Thyroid gland (tissue), 4 donors: Measurements from ENCODE around the gene GTSE1. TPM values are rescaled to one million over a fixed set of nuclear protein-coding genes. Genes with fewer than 3 reads are reported as not detected.

ENCODE experiments used
- DNase-seq, 2 donors: peaks; one replicate each; pipeline ENCODE4 v3.0.0-alpha.2; 2019
- H3K27ac ChIP-seq, 3 donors: fragments of 200-600 bp; sonication (generic); 1 replicate in 2 of 3; 2 replicates in 1 of 3; pipeline ENCODE4 v1.5.1; 2016 to 2019; ENCODE audit warnings: mild to moderate bottlenecking in 1 of 3, moderate library complexity in 1 of 3
- H3K27me3 ChIP-seq: fragments of 200-600 bp; sonication (generic); one replicate; pipeline ENCODE4 v1.5.1; 2019
- H3K36me3 ChIP-seq, 2 donors: fragments of 200-600 bp; sonication (generic); one replicate each; pipeline ENCODE4 v1.5.1; 2016 to 2019
- H3K4me1 ChIP-seq, 2 donors: fragments of 200-600 bp; sonication (generic); one replicate each; pipeline ENCODE4 v1.5.1; 2017 to 2019
- H3K4me3 ChIP-seq, 3 donors: fragments of 200-600 bp; sonication (generic); replicated peaks in 1 of 3; 1 replicate in 2 of 3; 2 replicates in 1 of 3; pipeline ENCODE4 v1.5.1; 2016; ENCODE audit warnings: mild to moderate bottlenecking in 1 of 3
- H3K9me3 ChIP-seq: fragments of 200-600 bp; sonication (generic); one replicate; pipeline ENCODE4 v1.5.1; 2017
- CTCF ChIP-seq, 6 experiments: fragments of 200-600 bp in 3 of 6; fragments of 450-650 bp in 3 of 6; sonication (generic) in 3 of 6; IDR thresholded peaks; one replicate each; pipeline ENCODE4 v1.5.1; 2016 to 2019; ENCODE audit warnings: antibody characterized with exemption in 6 of 6, mild to moderate bottlenecking in 2 of 6, inconsistent platforms in 1 of 6, moderate library complexity in 1 of 6
- POLR2A ChIP-seq, 2 donors: fragments of 450-650 bp; IDR thresholded peaks; one replicate each; pipeline ENCODE4 v1.6.1; 2017; ENCODE audit warnings: antibody characterized with exemption in 2 of 2, mild to moderate bottlenecking in 2 of 2, moderate library complexity in 1 of 2
- WGBS, 2 donors: methylation state at CpG; one replicate each; pipeline ENCODE4 v1.1.5; 2017; 5-methylcytosine and 5-hydroxymethylcytosine counted together
- intact Hi-C: fragments of 100-400 bp; cut with DNase I; formaldehyde crosslinking; loops from one replicate; pipeline ENCODE4 v1.15.1; 2023
- total RNA-seq, 4 donors: library from RNA; depleted of rRNA; stranded (reverse); fragments of >200 nt; gene quantifications; one replicate each; pipeline ENCODE4 v1.2.3, GENCODE V29; 2016

The GTSE1 gene
- total RNA-seq, 4 donors from 2014 or later: 0.22 to 0.27 (median 0.25) TPM; not detected in 1

DNA sequence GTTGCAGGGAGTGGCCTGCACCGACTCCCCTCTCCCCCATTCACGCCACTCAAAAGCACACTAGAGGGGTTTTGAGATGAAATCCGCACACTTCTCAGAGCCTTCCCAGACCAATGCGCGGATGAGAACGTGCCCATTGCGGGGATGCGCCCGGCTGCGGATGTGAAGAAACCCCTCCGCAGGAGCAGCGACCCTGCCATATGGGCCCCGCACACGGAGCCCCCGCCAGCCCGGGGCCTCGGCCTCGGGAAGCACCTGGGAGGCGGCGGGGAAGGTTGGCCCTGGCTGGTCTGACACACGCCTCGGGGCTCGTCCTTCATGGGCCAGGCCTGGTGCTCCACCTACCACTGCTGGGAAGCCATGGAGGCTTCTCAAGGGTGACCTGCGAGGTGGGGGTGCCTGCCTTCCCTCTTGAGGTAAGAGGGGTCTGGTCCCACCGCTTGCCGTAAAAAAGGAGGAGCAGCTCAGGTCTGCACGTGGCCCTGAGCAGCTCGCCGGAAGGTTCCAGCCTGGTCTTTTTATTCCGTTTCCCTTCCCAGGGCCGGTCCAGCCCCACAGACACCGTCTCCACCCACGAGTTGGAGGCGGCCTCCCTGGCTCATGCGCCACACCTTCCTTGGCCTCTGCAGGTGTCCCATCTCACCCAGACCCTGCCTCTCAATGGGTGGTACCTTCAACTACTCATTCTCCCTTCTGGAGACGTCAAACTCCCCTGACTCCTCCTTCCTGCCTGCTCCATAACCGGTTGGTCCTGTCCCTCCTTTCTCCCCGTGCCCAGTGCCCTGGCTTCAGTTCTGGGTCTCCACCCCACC lies 78.2 kb downstream of the GTSE1 start:
- TF ChIP-seq CTCF (IDR thresholded peaks at IDR 0.05) (no peak), POLR2A (IDR thresholded peaks at IDR 0.05) (no peak)
- intact Hi-C loops: loop anchor here (10.0 kb wide), 1 partner anchor 90 kb away; no protein-coding TSS in a partner anchor
- H3K27me3 ChIP-seq: no peaks in the 10 kb centered on the region
- no peak overlapping the region for H3K4me3 ChIP-seq
- peak overlapping the region in 2 of 3 donors; percentile 68 to 81 for H3K27ac ChIP-seq
- peaks cover 52 to 57% of the 10 kb centered on the region in 2 donors for H3K4me1 ChIP-seq
- no peaks in the 10 kb centered on the region for H3K9me3 ChIP-seq
- 67 to 86% methylated on average over 25 to 29 of the region's 38 CpGs for WGBS, 2 donors
- DNase-seq: peak in 1 of 2 donors; percentile 39
- H3K36me3 ChIP-seq: no peaks in the 10 kb centered on the region

DNA sequence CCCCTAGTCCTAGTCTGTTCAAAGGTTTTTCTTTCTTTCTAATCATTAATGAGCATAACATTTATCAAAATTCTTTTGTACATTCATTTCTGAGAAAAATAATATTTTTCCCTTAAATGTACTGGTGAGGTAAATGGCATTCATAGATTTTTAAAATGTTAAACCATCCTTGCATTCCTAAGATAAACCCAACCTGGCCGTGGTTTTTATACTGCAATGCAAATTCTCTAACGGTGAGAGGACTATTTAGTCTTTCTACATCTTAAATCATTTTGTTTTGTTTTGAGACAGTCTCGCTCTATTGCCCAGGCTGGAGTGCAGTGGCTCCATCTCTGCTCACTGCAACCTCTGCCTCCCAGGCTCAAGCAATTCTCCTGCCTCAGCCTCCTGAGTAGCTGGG lies 79.4 kb downstream of the GTSE1 start:
- Histone ChIP-seq H3K4me3 (no peak overlapping the region), H3K36me3 (peaks cover 0 to 9% of the 10 kb centered on the region in 2 donors), H3K27me3 (no peaks in the 10 kb centered on the region), H3K27ac (peak overlapping the region in 1 of 3 donors; percentile 91), H3K9me3 (no peaks in the 10 kb centered on the region), H3K4me1 (peaks cover 44 to 47% of the 10 kb centered on the region in 2 donors)
- DNase-seq: no peak
- intact Hi-C loops: loop anchor here (10.0 kb wide), 1 partner anchor 89 kb away; no protein-coding TSS in a partner anchor
- WGBS, 2 donors: 91 to 95% methylated on average over 3 of the region's 3 CpGs
- no peak for TF ChIP-seq POLR2A (IDR thresholded peaks at IDR 0.05)
- TF ChIP-seq CTCF (IDR thresholded peaks at IDR 0.05): no peak

DNA sequence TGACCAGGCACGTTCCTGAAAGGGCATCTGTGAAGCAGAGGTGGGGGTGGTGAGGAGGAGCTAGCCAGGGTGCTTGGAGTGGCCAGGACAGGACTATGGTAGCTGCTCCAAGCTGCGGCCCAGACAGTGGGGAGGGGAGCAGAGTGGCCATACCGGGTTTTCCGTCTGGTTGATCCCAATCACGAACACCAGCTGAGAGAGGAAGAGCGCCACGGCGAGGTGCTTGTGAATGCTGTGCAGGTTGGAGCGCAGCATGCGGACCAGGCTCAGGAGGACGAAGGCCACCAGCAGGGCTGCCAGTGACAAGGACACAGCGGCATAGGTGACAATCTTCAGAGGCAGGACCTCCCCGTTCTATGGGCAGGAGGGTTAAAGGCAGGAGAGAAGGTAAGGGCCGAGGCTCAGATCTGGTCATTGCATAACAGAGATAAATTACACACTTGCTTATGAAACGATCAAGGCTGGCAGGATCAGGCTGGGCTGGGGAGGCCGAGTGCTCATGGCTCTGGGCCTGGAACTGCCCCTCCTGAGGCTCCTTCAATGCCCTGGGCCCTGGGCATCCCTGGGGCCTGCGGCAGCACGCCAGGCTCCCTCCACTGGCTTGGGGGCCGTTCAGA lies 80.3 kb downstream of the GTSE1 start:
- no peak for TF ChIP-seq POLR2A (IDR thresholded peaks at IDR 0.05)
- TF ChIP-seq CTCF (IDR thresholded peaks at IDR 0.05): no peak
- 91 to 93% methylated on average over 16 to 19 of the region's 19 CpGs for WGBS, 2 donors
- DNase-seq: peak in 1 of 2 donors; percentile 32
- H3K27ac ChIP-seq: peak overlapping the region; percentile 49 to 91 (median 76)
- no peak overlapping the region for H3K4me3 ChIP-seq
- H3K27me3 ChIP-seq: no peaks in the 10 kb centered on the region
- H3K4me1 ChIP-seq: peaks cover 43 to 46% of the 10 kb centered on the region in 2 donors
- no peaks in the 10 kb centered on the region for H3K9me3 ChIP-seq
- peaks cover 0 to 11% of the 10 kb centered on the region in 2 donors for H3K36me3 ChIP-seq
- intact Hi-C loops: loop anchor here (10.0 kb wide), 1 partner anchor 88 kb away; no protein-coding TSS in a partner anchor

GRCh38 chr22:46377525-46378425 lies 81.1 kb downstream of the GTSE1 start:
- WGBS, 2 donors: 68 to 77% methylated on average over 19 to 22 of the region's 27 CpGs
- Histone ChIP-seq H3K27ac (peak overlapping the region; percentile 75 to 91 (median 76)), H3K9me3 (no peaks in the 10 kb centered on the region), H3K36me3 (peaks cover 0 to 11% of the 10 kb centered on the region in 2 donors), H3K27me3 (no peaks in the 10 kb centered on the region), H3K4me3 (no peak overlapping the region), H3K4me1 (peaks cover 43 to 46% of the 10 kb centered on the region in 2 donors)
- peak; percentile 92 to 93 for DNase-seq
- intact Hi-C loops: loop anchor here (10.0 kb wide), 1 partner anchor 87 kb away; no protein-coding TSS in a partner anchor
- TF ChIP-seq POLR2A (IDR thresholded peaks at IDR 0.05) (no peak), CTCF (IDR thresholded peaks at IDR 0.05) (peak in 1 of 6 experiments; percentile 15)
